ENCODE measurements around the gene ZNF429. TPM values are rescaled to one million over a fixed set of nuclear protein-coding genes. Genes with fewer than 3 reads are reported as not detected.

The ZNF429 gene
- total and polyA plus RNA-seq, 4 donors: 5.8 to 14.3 (median 7.7) TPM

GRCh38 chr19:21580101-21580500 is 74.7 kb downstream of the ZNF429 start:
- H3K27me3 ChIP-seq (ENCODE audit: control insufficient read depth in 1 of 2, insufficient read depth in 2 of 2, low read length in 1 of 2): peaks cover 0 to 5% of the 10 kb centered on the region in 2 donors
- no peak overlapping the region for H3K27ac ChIP-seq (ENCODE audit: low read depth in 1 of 2, low read length in 2 of 2)
- peaks cover 8% of the 10 kb centered on the region for H3K9me3 ChIP-seq (ENCODE audit: control insufficient read depth, low read length)
- no peak for ATAC-seq (ENCODE audit: low FRiP score)
- no peak for DNase-seq
- intact Hi-C loops (cut with DNase I): no loop called here
- WGBS, 2 donors: 69 to 73% methylated on average over 3 of the region's 3 CpGs
- no peak overlapping the region for H3K4me3 ChIP-seq (ENCODE audit: low read length in 2 of 2)
- H3K36me3 ChIP-seq (ENCODE audit: control insufficient read depth in 1 of 2, insufficient read depth in 2 of 2, low read length in 1 of 2): no peaks in the 10 kb centered on the region
- H3K4me1 ChIP-seq (ENCODE audit: control insufficient read depth in 1 of 2, insufficient read depth in 2 of 2, low read length in 2 of 2): no peaks in the 10 kb centered on the region

GRCh38 chr19:21580818-21581217 is 75.4 kb downstream of the ZNF429 start:
- no peak for DNase-seq
- Histone ChIP-seq H3K27ac (ENCODE audit: low read depth in 1 of 2, low read length in 2 of 2) (no peak overlapping the region), H3K27me3 (ENCODE audit: control insufficient read depth in 1 of 2, insufficient read depth in 2 of 2, low read length in 1 of 2) (peaks cover 0 to 5% of the 10 kb centered on the region in 2 donors), H3K9me3 (ENCODE audit: control insufficient read depth, low read length) (peaks cover 8% of the 10 kb centered on the region), H3K36me3 (ENCODE audit: control insufficient read depth in 1 of 2, insufficient read depth in 2 of 2, low read length in 1 of 2) (no peaks in the 10 kb centered on the region), H3K4me1 (ENCODE audit: control insufficient read depth in 1 of 2, insufficient read depth in 2 of 2, low read length in 2 of 2) (no peaks in the 10 kb centered on the region), H3K4me3 (ENCODE audit: low read length in 2 of 2) (no peak overlapping the region)
- ATAC-seq (ENCODE audit: low FRiP score): no peak
- intact Hi-C loops (cut with DNase I): no loop called here
- whole genome bisulfite sequencing, 2 donors: 89 to 97% methylated on average over 1 of the region's 1 CpG

- Histone ChIP-seq H3K27ac (ENCODE audit: low read depth in 1 of 2, low read length in 2 of 2) (no peak overlapping the region), H3K4me3 (ENCODE audit: low read length in 2 of 2) (no peak overlapping the region), H3K36me3 (ENCODE audit: control insufficient read depth in 1 of 2, insufficient read depth in 2 of 2, low read length in 1 of 2) (no peaks in the 10 kb centered on the region), H3K27me3 (ENCODE audit: control insufficient read depth in 1 of 2, insufficient read depth in 2 of 2, low read length in 1 of 2) (peaks cover 0 to 5% of the 10 kb centered on the region in 2 donors), H3K9me3 (ENCODE audit: control insufficient read depth, low read length) (peaks cover 6% of the 10 kb centered on the region), H3K4me1 (ENCODE audit: control insufficient read depth in 1 of 2, insufficient read depth in 2 of 2, low read length in 2 of 2) (no peaks in the 10 kb centered on the region)
- 86 to 93% methylated on average over 1 of the region's 1 CpG for WGBS, 2 donors
- DNase-seq (no peak), ATAC-seq (ENCODE audit: low FRiP score) (no peak)
- intact Hi-C loops (cut with DNase I): no loop called here
These were observed 76.3 kb downstream of the ZNF429 start for GRCh38 chr19:21581646-21582240.

GRCh38 chr19:21584537-21584936 is 79.1 kb downstream of the ZNF429 start:
- Histone ChIP-seq H3K27me3 (ENCODE audit: control insufficient read depth in 1 of 2, insufficient read depth in 2 of 2, low read length in 1 of 2) (peaks cover 0 to 5% of the 10 kb centered on the region in 2 donors), H3K36me3 (ENCODE audit: control insufficient read depth in 1 of 2, insufficient read depth in 2 of 2, low read length in 1 of 2) (no peaks in the 10 kb centered on the region), H3K9me3 (ENCODE audit: control insufficient read depth, low read length) (peaks cover 3% of the 10 kb centered on the region), H3K27ac (ENCODE audit: low read depth in 1 of 2, low read length in 2 of 2) (no peak overlapping the region), H3K4me1 (ENCODE audit: control insufficient read depth in 1 of 2, insufficient read depth in 2 of 2, low read length in 2 of 2) (no peaks in the 10 kb centered on the region), H3K4me3 (ENCODE audit: low read length in 2 of 2) (no peak overlapping the region)
- no peak for ATAC-seq (ENCODE audit: low FRiP score)
- WGBS, 2 donors: 84 to 87% methylated on average over 5 of the region's 5 CpGs
- DNase-seq: no peak
- intact Hi-C loops (cut with DNase I): no loop called here

GRCh38 chr19:21585281-21585890 is 80.0 kb downstream of the ZNF429 start:
- 84 to 85% methylated on average over 12 of the region's 12 CpGs for WGBS, 2 donors
- no peak overlapping the region for H3K27ac ChIP-seq (ENCODE audit: low read depth in 1 of 2, low read length in 2 of 2)
- ATAC-seq (ENCODE audit: low FRiP score): no peak
- no peak for DNase-seq
- H3K9me3 ChIP-seq (ENCODE audit: control insufficient read depth, low read length): peaks cover 3% of the 10 kb centered on the region
- no peaks in the 10 kb centered on the region for H3K4me1 ChIP-seq (ENCODE audit: control insufficient read depth in 1 of 2, insufficient read depth in 2 of 2, low read length in 2 of 2)
- H3K4me3 ChIP-seq (ENCODE audit: low read length in 2 of 2): no peak overlapping the region
- no peaks in the 10 kb centered on the region for H3K36me3 ChIP-seq (ENCODE audit: control insufficient read depth in 1 of 2, insufficient read depth in 2 of 2, low read length in 1 of 2)
- intact Hi-C loops (cut with DNase I): no loop called here
- H3K27me3 ChIP-seq (ENCODE audit: control insufficient read depth in 1 of 2, insufficient read depth in 2 of 2, low read length in 1 of 2): peaks cover 0 to 2% of the 10 kb centered on the region in 2 donors

GRCh38 chr19:21586311-21587116 is 81.1 kb downstream of the ZNF429 start:
- H3K9me3 ChIP-seq (ENCODE audit: control insufficient read depth, low read length): peaks cover 3% of the 10 kb centered on the region
- no peak overlapping the region for H3K27ac ChIP-seq (ENCODE audit: low read depth in 1 of 2, low read length in 2 of 2)
- H3K36me3 ChIP-seq (ENCODE audit: control insufficient read depth in 1 of 2, insufficient read depth in 2 of 2, low read length in 1 of 2): no peaks in the 10 kb centered on the region
- peaks cover 0 to 2% of the 10 kb centered on the region in 2 donors for H3K27me3 ChIP-seq (ENCODE audit: control insufficient read depth in 1 of 2, insufficient read depth in 2 of 2, low read length in 1 of 2)
- H3K4me1 ChIP-seq (ENCODE audit: control insufficient read depth in 1 of 2, insufficient read depth in 2 of 2, low read length in 2 of 2): no peaks in the 10 kb centered on the region
- DNase-seq: peak in 1 of 2 donors; percentile 78
- intact Hi-C loops (cut with DNase I): no loop called here
- peak overlapping the region; percentile 21 to 40 for H3K4me3 ChIP-seq (ENCODE audit: low read length in 2 of 2)
- WGBS, 2 donors: 1 to 2% methylated on average over 60 to 72 of the region's 72 CpGs
- ATAC-seq (ENCODE audit: low FRiP score): peak; percentile 61

- WGBS, 2 donors: 6 to 21% methylated on average over 12 of the region's 12 CpGs
- peak; percentile 16 for ATAC-seq (ENCODE audit: low FRiP score)
- intact Hi-C loops (cut with DNase I): no loop called here
These were observed 81.7 kb downstream of the ZNF429 start for GRCh38 chr19:21587117-21587461.

GRCh38 chr19:21587549-21587948 is 82.1 kb downstream of the ZNF429 start:
- peaks cover 0 to 2% of the 10 kb centered on the region in 2 donors for H3K27me3 ChIP-seq (ENCODE audit: control insufficient read depth in 1 of 2, insufficient read depth in 2 of 2, low read length in 1 of 2)
- H3K4me1 ChIP-seq (ENCODE audit: control insufficient read depth in 1 of 2, insufficient read depth in 2 of 2, low read length in 2 of 2): no peaks in the 10 kb centered on the region
- H3K9me3 ChIP-seq (ENCODE audit: control insufficient read depth, low read length): peaks cover 3% of the 10 kb centered on the region
- H3K27ac ChIP-seq (ENCODE audit: low read depth in 1 of 2, low read length in 2 of 2): no peak overlapping the region
- peak; percentile 4 for ATAC-seq (ENCODE audit: low FRiP score)
- intact Hi-C loops (cut with DNase I): no loop called here
- 77 to 80% methylated on average over 5 of the region's 5 CpGs for WGBS, 2 donors
- no peak for DNase-seq
- H3K36me3 ChIP-seq (ENCODE audit: control insufficient read depth in 1 of 2, insufficient read depth in 2 of 2, low read length in 1 of 2): no peaks in the 10 kb centered on the region
- no peak overlapping the region for H3K4me3 ChIP-seq (ENCODE audit: low read length in 2 of 2)

More at GRCh38 chr19:21587117-21587461, 81.7 kb downstream of the ZNF429 start:
- H3K27me3 ChIP-seq (ENCODE audit: control insufficient read depth in 1 of 2, insufficient read depth in 2 of 2, low read length in 1 of 2): peaks cover 0 to 2% of the 10 kb centered on the region in 2 donors
- H3K27ac ChIP-seq (ENCODE audit: low read depth in 1 of 2, low read length in 2 of 2): no peak overlapping the region
- H3K9me3 ChIP-seq (ENCODE audit: control insufficient read depth, low read length): peaks cover 3% of the 10 kb centered on the region
- DNase-seq: no peak
- H3K4me3 ChIP-seq (ENCODE audit: low read length in 2 of 2): peak overlapping the region in 1 of 2 donors; percentile 21
- no peaks in the 10 kb centered on the region for H3K4me1 ChIP-seq (ENCODE audit: control insufficient read depth in 1 of 2, insufficient read depth in 2 of 2, low read length in 2 of 2)
- H3K36me3 ChIP-seq (ENCODE audit: control insufficient read depth in 1 of 2, insufficient read depth in 2 of 2, low read length in 1 of 2): no peaks in the 10 kb centered on the region

Data from aorta (tissue), 5 donors.